Measurements from ENCODE around the gene MORN5. TPM values are rescaled to one million over a fixed set of nuclear protein-coding genes. Genes with fewer than 3 reads are reported as not detected.
A peak's percentile ranks its signal among the peaks of the same experiment; 100 is the strongest.

MORN5 gene
- total RNA-seq, 1 donor = 0.36 TPM

GRCh38 chr9:122193651-122194050, 33.9 kb downstream of the MORN5 start:
- H4K20me1 ChIP-seq (ENCODE audit: insufficient read depth, low read length) = no peaks in the 10 kb centered on the region
- peaks cover 13% of the 10 kb centered on the region for H3K27me3 ChIP-seq (ENCODE audit: insufficient read depth, low read length)
- H3K27ac ChIP-seq (ENCODE audit: low read depth, low read length) = no peak overlapping the region
- H2AFZ ChIP-seq (ENCODE audit: low read length) = no peak overlapping the region
- H3K79me2 ChIP-seq (ENCODE audit: insufficient read depth, low read length) = no peaks in the 10 kb centered on the region
- H3K36me3 ChIP-seq (ENCODE audit: insufficient read depth, low read length) = no peaks in the 10 kb centered on the region
- H3K9me3 ChIP-seq (ENCODE audit: low read depth, low read length) = no peaks in the 10 kb centered on the region
- no peak for DNase-seq (ENCODE audit: insufficient read length, low spot score, missing footprints)
- no peak overlapping the region for H3K4me2 ChIP-seq (ENCODE audit: insufficient read depth, low read length)
- no peaks in the 10 kb centered on the region for H3K4me1 ChIP-seq (ENCODE audit: insufficient read depth, low read length)
- no peak overlapping the region for H3K4me3 ChIP-seq (ENCODE audit: insufficient read depth, low read length)
- no peak for TF ChIP-seq CTCF (IDR thresholded peaks at IDR 0.05; ENCODE audit: extremely low read depth, low read depth, low read length)

- Histone ChIP-seq H4K20me1 (ENCODE audit: insufficient read depth, low read length) (no peaks in the 10 kb centered on the region), H3K4me2 (ENCODE audit: insufficient read depth, low read length) (no peak overlapping the region), H3K36me3 (ENCODE audit: insufficient read depth, low read length) (no peaks in the 10 kb centered on the region), H3K27me3 (ENCODE audit: insufficient read depth, low read length) (peaks cover 13% of the 10 kb centered on the region), H3K4me1 (ENCODE audit: insufficient read depth, low read length) (no peaks in the 10 kb centered on the region), H3K79me2 (ENCODE audit: insufficient read depth, low read length) (no peaks in the 10 kb centered on the region), H3K4me3 (ENCODE audit: insufficient read depth, low read length) (no peak overlapping the region), H3K27ac (ENCODE audit: low read depth, low read length) (no peak overlapping the region), H2AFZ (ENCODE audit: low read length) (no peak overlapping the region), H3K9me3 (ENCODE audit: low read depth, low read length) (no peaks in the 10 kb centered on the region)
- no peak for DNase-seq (ENCODE audit: insufficient read length, low spot score, missing footprints)
- TF ChIP-seq CTCF (IDR thresholded peaks at IDR 0.05; ENCODE audit: extremely low read depth, low read depth, low read length) = no peak
These were observed 36.2 kb downstream of the MORN5 start for GRCh38 chr9:122195875-122196274.

- H3K27me3 ChIP-seq (ENCODE audit: insufficient read depth, low read length) = peaks cover 13% of the 10 kb centered on the region
These were observed 37.7 kb downstream of the MORN5 start for GRCh38 chr9:122197426-122197825.

GRCh38 chr9:122197882-122198281, 38.2 kb downstream of the MORN5 start:
- H3K36me3 ChIP-seq (ENCODE audit: insufficient read depth, low read length) = no peaks in the 10 kb centered on the region
- no peak for TF ChIP-seq CTCF (IDR thresholded peaks at IDR 0.05; ENCODE audit: extremely low read depth, low read depth, low read length)
- H3K4me1 ChIP-seq (ENCODE audit: insufficient read depth, low read length) = peaks cover 13% of the 10 kb centered on the region
- H3K27me3 ChIP-seq (ENCODE audit: insufficient read depth, low read length) = peaks cover 13% of the 10 kb centered on the region
- H4K20me1 ChIP-seq (ENCODE audit: insufficient read depth, low read length) = no peaks in the 10 kb centered on the region
- no peaks in the 10 kb centered on the region for H3K9me3 ChIP-seq (ENCODE audit: low read depth, low read length)
- no peak overlapping the region for H3K27ac ChIP-seq (ENCODE audit: low read depth, low read length)
- H3K4me2 ChIP-seq (ENCODE audit: insufficient read depth, low read length) = no peak overlapping the region
- DNase-seq (ENCODE audit: insufficient read length, low spot score, missing footprints) = peak; percentile 48
- H3K4me3 ChIP-seq (ENCODE audit: insufficient read depth, low read length) = no peak overlapping the region
- H2AFZ ChIP-seq (ENCODE audit: low read length) = no peak overlapping the region
- no peaks in the 10 kb centered on the region for H3K79me2 ChIP-seq (ENCODE audit: insufficient read depth, low read length)

More at GRCh38 chr9:122197426-122197825, 37.7 kb downstream of the MORN5 start:
- Histone ChIP-seq H3K4me2 (ENCODE audit: insufficient read depth, low read length) (no peak overlapping the region), H3K9me3 (ENCODE audit: low read depth, low read length) (no peaks in the 10 kb centered on the region), H3K36me3 (ENCODE audit: insufficient read depth, low read length) (no peaks in the 10 kb centered on the region), H3K27ac (ENCODE audit: low read depth, low read length) (no peak overlapping the region), H4K20me1 (ENCODE audit: insufficient read depth, low read length) (no peaks in the 10 kb centered on the region), H3K4me1 (ENCODE audit: insufficient read depth, low read length) (peaks cover 13% of the 10 kb centered on the region), H3K79me2 (ENCODE audit: insufficient read depth, low read length) (no peaks in the 10 kb centered on the region), H2AFZ (ENCODE audit: low read length) (no peak overlapping the region), H3K4me3 (ENCODE audit: insufficient read depth, low read length) (no peak overlapping the region)
- no peak for TF ChIP-seq CTCF (IDR thresholded peaks at IDR 0.05; ENCODE audit: extremely low read depth, low read depth, low read length)
- peak; percentile 75 for DNase-seq (ENCODE audit: insufficient read length, low spot score, missing footprints)
